ENCODE data around the gene GJB4.
"Not testable (repeated sequence)": the region's sequence is repeated elsewhere in the genome, so short reads cannot be mapped to it uniquely, and the experiment has no call there.

The GJB4 gene

GRCh38 chr1:34746785-34747637, 12.5 kb upstream of the GJB4 start:
- DNase-seq, result no peak

- no peak for DNase-seq
Measured at GRCh38 chr1:34747638-34747941, 11.9 kb upstream of the GJB4 start.

GRCh38 chr1:34749992-34750391, 9.5 kb upstream of the GJB4 start:
- no peak for DNase-seq

GRCh38 chr1:34750610-34751009, 8.9 kb upstream of the GJB4 start:
- DNase-seq, result no peak

- no peak for DNase-seq
Measured at GRCh38 chr1:34753163-34753562, 6.4 kb upstream of the GJB4 start.

GRCh38 chr1:34754964-34755637, 4.4 kb upstream of the GJB4 start, which contains the start of gene GJB5:
GJB5 (plus strand) TSS chr1:34755047; CDS start chr1:34757331, 2,284 bp downstream.
- no peak for DNase-seq

- no peak for DNase-seq
Measured at GRCh38 chr1:34755961-34756360, 3.6 kb upstream of the GJB4 start.

GRCh38 chr1:34757386-34757785, 2.2 kb upstream of the GJB4 start:
- no peak for DNase-seq

GRCh38 chr1:34758751-34759150, 789 bp upstream of the GJB4 start:
- no peak for DNase-seq

- no peak for DNase-seq
Measured at GRCh38 chr1:34761176-34761761, 1.7 kb downstream of the GJB4 start.

- DNase-seq, result no peak
Measured at GRCh38 chr1:34761776-34762307, 2.3 kb downstream of the GJB4 start.

GRCh38 chr1:34762474-34763141, 3.1 kb downstream of the GJB4 start:
- DNase-seq, result no peak

- no peak for DNase-seq
Measured at GRCh38 chr1:34763142-34763781, 3.7 kb downstream of the GJB4 start.

- DNase-seq, result no peak
Measured at GRCh38 chr1:34768856-34769255, 9.3 kb downstream of the GJB4 start.

GRCh38 chr1:34770891-34771504, 11.5 kb downstream of the GJB4 start:
- no peak for DNase-seq

- no peak for DNase-seq
Measured at GRCh38 chr1:34771573-34772371, 12.2 kb downstream of the GJB4 start.

- DNase-seq, result not testable (repeated sequence)
Measured at GRCh38 chr1:34773114-34773513, 13.6 kb downstream of the GJB4 start.

GRCh38 chr1:34774957-34775356, 15.4 kb downstream of the GJB4 start:
- no peak for DNase-seq

GRCh38 chr1:34776911-34777310, 17.4 kb downstream of the GJB4 start:
- DNase-seq, result no peak

GRCh38 chr1:34777519-34778321, 18.2 kb downstream of the GJB4 start:
- no peak for DNase-seq

GRCh38 chr1:34778381-34778780, 18.8 kb downstream of the GJB4 start:
- DNase-seq, result no peak

Measured in SHP77 (cell line).